ENCODE data around the gene GPT2.

The GPT2 gene

GRCh38 chr16:46948548-46949166 is 64.5 kb downstream of the GPT2 start:
- CTCF ChIA-PET: interaction anchor here (0.6 to 1.0 kb wide), 2 partner anchors 85 to 1216 kb away, joined by 3 read pairs; no protein-coding TSS in a partner anchor
- no peak overlapping the region for H3K27ac ChIP-seq

DNA sequence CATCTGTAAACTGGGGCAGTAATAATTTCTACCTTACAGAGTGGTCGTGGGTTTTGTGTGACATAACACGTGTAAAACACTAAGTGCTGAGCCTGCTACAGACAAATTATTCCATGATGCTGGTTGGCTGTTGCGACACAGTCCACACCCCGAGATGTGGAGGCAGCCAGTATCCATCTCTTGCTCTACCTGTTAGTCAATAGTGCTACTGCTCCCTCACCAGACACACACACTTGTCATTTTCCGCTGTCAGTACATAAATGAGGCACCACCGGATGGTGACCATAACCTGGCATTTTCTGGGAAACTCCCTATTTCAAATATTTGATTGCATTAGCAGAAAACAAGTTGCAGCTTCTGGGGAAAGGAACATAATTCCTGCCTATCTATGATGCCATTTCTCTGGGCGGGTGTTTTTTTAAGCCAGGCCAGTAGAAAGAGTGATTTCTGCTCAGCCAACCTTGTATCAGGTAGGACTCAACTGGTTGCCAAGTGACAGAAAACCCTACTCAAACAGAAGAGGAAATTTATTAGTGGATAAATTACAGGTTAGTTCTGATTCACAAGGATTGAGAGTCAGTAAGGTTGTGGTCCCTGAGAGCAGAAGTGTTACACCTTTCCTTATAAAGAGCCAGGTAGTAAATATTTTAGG is 65.2 kb downstream of the GPT2 start:
- H3K27ac ChIP-seq: no peak overlapping the region
- POLR2A ChIA-PET (ENCODE audit: low non-redundant PET): no interaction called here
- no peak for TF ChIP-seq CTCF (conservative IDR thresholded peaks at IDR 0.05; ENCODE audit: low read depth)
- DNase-seq (ENCODE audit: low spot score): no peak
- CTCF ChIA-PET: interaction anchor here (1.0 kb wide), 1 partner anchor 1215 kb away, joined by 3 read pairs; no protein-coding TSS in a partner anchor

More at GRCh38 chr16:46948548-46949166, 64.5 kb downstream of the GPT2 start:
- POLR2A ChIA-PET (ENCODE audit: low non-redundant PET): no interaction called here
- no peak for DNase-seq (ENCODE audit: low spot score)
- TF ChIP-seq CTCF (conservative IDR thresholded peaks at IDR 0.05; ENCODE audit: low read depth): no peak

DNA sequence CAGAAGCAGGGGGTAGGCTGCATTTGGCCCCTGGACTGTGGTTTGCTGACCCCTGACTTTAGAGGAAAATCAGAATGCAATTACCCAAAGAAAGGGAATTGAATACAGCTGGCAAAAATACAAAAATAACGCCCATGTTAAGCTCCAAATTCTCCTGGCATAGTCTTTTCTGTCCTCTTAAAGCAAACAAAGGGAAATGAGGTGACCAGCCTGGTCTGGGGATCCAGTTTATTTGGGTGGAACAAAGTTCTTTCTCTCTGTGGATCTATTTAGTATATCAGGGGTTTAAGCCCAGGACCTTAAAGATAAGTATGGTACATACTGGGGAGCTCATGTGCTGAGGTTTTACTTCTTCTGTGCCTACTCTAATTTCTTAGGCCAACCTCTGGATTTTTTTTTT is 65.8 kb downstream of the GPT2 start:
- ChIA-PET POLR2A (ENCODE audit: low non-redundant PET) (no interaction called here), CTCF (no interaction called here)
- no peak overlapping the region for H3K27ac ChIP-seq

DNA sequence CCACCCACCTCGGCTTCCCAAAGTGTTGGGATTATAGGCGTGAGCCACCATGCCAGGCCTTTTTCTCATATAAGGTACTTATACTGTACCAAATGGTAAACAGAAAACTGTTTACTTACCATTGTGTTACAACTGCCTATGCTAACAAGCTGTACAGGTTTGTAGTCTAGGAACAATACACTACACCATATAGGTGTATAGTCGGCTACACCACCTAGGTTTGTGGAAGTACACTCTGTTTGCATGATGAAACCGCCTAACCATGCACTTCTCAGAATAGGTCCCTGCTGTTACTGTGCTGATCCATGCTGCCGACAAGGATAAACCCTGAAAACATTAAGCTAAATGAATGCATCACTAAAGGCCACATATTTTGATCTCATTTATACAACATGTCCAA is 70.4 kb downstream of the GPT2 start:
- CTCF ChIA-PET: no interaction called here

More for the DNA sequence above, 65.8 kb downstream of the GPT2 start:
- no peak for DNase-seq (ENCODE audit: low spot score)
- no peak for TF ChIP-seq CTCF (conservative IDR thresholded peaks at IDR 0.05; ENCODE audit: low read depth)

GRCh38 chr16:46961373-46962353 is 77.5 kb downstream of the GPT2 start:
- no peak for TF ChIP-seq CTCF (conservative IDR thresholded peaks at IDR 0.05; ENCODE audit: low read depth)
- ChIA-PET POLR2A (ENCODE audit: low non-redundant PET) (no interaction called here), CTCF (no interaction called here)
- DNase-seq (ENCODE audit: low spot score): no peak
- no peak overlapping the region for H3K27ac ChIP-seq

More for the DNA sequence above, 70.4 kb downstream of the GPT2 start:
- H3K27ac ChIP-seq: no peak overlapping the region
- POLR2A ChIA-PET (ENCODE audit: low non-redundant PET): no interaction called here
- no peak for DNase-seq (ENCODE audit: low spot score)
- TF ChIP-seq CTCF (conservative IDR thresholded peaks at IDR 0.05; ENCODE audit: low read depth): no peak

DNA sequence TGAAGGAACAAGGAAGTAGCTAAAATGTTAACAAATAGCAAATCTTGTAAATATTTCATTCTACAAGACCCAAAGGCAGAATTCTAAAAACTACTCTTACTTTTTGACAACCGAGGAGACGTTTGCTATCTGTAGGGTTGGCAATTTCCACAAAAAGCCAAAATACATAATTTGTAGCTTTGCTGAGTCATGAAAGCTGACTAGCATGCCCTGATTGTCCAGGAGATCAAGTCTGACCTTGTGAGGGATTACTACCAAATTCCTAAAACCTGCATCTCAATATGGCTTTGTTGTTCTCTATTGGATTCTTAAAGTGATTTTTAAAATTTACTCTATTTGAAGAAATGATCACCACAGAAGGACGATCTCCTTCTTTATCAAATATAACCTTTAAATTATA is 78.5 kb downstream of the GPT2 start:
- ChIA-PET CTCF (no interaction called here), POLR2A (ENCODE audit: low non-redundant PET) (interaction anchor here (0.7 kb wide), 1 partner anchor 163 kb away, joined by 4 read pairs; no protein-coding TSS in a partner anchor)
- H3K27ac ChIP-seq: no peak overlapping the region
- DNase-seq (ENCODE audit: low spot score): no peak
- TF ChIP-seq CTCF (conservative IDR thresholded peaks at IDR 0.05; ENCODE audit: low read depth): no peak

All from RWPE1 (cell line).